Fibroblast of mammary gland (primary cell): ENCODE data around the gene SAAL1.
"Not testable (repeated sequence)": the region's sequence is repeated elsewhere in the genome, so short reads cannot be mapped to it uniquely, and the experiment has no call there.

ENCODE experiments used
- DNase-seq: peaks from one replicate; pipeline ENCODE4 v3.0.0-alpha.2; 2010; ENCODE audit warnings: low read depth
- H3K4me3 ChIP-seq: 2 replicates; pipeline ENCODE4 v1.5.1; 2011; ENCODE audit warnings: low read depth, mild to moderate bottlenecking, low read length, moderate library complexity; ENCODE audit not compliant: control insufficient read depth
- CTCF ChIP-seq: conservative IDR thresholded peaks from 2 replicates; pipeline ENCODE4 v1.5.1; 2011; ENCODE audit warnings: low read depth, low read length, inconsistent platforms; ENCODE audit not compliant: control insufficient read depth, insufficient read depth

Gene SAAL1

GRCh38 chr11:18137186-18137800 is 31.4 kb upstream of the SAAL1 start:
- DNase-seq = no peak
- H3K4me3 ChIP-seq = no peak overlapping the region
- TF ChIP-seq CTCF = no peak

- DNase-seq = no peak
- TF ChIP-seq CTCF = no peak
Observed at GRCh38 chr11:18135308-18135707, 29.4 kb upstream of the SAAL1 start.

GRCh38 chr11:18132341-18132740 is 26.5 kb upstream of the SAAL1 start, which contains the start of gene MRGPRX3:
MRGPRX3 (plus strand) TSS chr11:18132571; CDS start chr11:18137203, 4,632 bp downstream.
- DNase-seq = peak; percentile 3
- H3K4me3 ChIP-seq = no peak within 1 kb of the TSS
- no peak for TF ChIP-seq CTCF

More at GRCh38 chr11:18135308-18135707, 29.4 kb upstream of the SAAL1 start:
- no peak overlapping the region for H3K4me3 ChIP-seq

GRCh38 chr11:18131115-18131514 is 25.2 kb upstream of the SAAL1 start:
- DNase-seq = not testable (repeated sequence)

GRCh38 chr11:18121331-18121828 is 15.5 kb upstream of the SAAL1 start:
- H3K4me3 ChIP-seq, DNase-seq: not testable (repeated sequence)

More at GRCh38 chr11:18131115-18131514, 25.2 kb upstream of the SAAL1 start:
- not testable (repeated sequence) for H3K4me3 ChIP-seq

GRCh38 chr11:18115360-18116127 is 9.7 kb upstream of the SAAL1 start:
- peak; percentile 88 for TF ChIP-seq CTCF
- DNase-seq = peak; percentile 56

GRCh38 chr11:18111005-18111404 is 5.1 kb upstream of the SAAL1 start:
- H3K4me3 ChIP-seq = no peak overlapping the region
- no peak for TF ChIP-seq CTCF
- peak; percentile 3 for DNase-seq

More at GRCh38 chr11:18115360-18116127, 9.7 kb upstream of the SAAL1 start:
- no peak overlapping the region for H3K4me3 ChIP-seq
